Measurements from ENCODE around the gene USH1G. TPM values are rescaled to one million over a fixed set of nuclear protein-coding genes. Genes with fewer than 3 reads are reported as not detected.

The USH1G gene
- polyA plus RNA-seq, 3 donors from 2014 or later, result not detected

- no peaks in the 10 kb centered on the region for H3K9me3 Mint-ChIP-seq
- peaks cover 0 to 3% of the 10 kb centered on the region in 2 donors for H3K4me1 Mint-ChIP-seq
- peaks cover 7 to 21% (median 13%) of the 10 kb centered on the region in 3 donors for H3K27me3 Mint-ChIP-seq (ENCODE audit: low read depth in 3 of 3)
- peak overlapping the region in 4 of 5 donors; percentile 29 to 72 (median 38) for H3K4me3 Mint-ChIP-seq
- no peak for DNase-seq
- H3K36me3 Mint-ChIP-seq, result no peaks in the 10 kb centered on the region
- H3K27ac Mint-ChIP-seq, result no peak overlapping the region
These were observed 29.0 kb downstream of the USH1G start for GRCh38 chr17:74893936-74894671.

DNA sequence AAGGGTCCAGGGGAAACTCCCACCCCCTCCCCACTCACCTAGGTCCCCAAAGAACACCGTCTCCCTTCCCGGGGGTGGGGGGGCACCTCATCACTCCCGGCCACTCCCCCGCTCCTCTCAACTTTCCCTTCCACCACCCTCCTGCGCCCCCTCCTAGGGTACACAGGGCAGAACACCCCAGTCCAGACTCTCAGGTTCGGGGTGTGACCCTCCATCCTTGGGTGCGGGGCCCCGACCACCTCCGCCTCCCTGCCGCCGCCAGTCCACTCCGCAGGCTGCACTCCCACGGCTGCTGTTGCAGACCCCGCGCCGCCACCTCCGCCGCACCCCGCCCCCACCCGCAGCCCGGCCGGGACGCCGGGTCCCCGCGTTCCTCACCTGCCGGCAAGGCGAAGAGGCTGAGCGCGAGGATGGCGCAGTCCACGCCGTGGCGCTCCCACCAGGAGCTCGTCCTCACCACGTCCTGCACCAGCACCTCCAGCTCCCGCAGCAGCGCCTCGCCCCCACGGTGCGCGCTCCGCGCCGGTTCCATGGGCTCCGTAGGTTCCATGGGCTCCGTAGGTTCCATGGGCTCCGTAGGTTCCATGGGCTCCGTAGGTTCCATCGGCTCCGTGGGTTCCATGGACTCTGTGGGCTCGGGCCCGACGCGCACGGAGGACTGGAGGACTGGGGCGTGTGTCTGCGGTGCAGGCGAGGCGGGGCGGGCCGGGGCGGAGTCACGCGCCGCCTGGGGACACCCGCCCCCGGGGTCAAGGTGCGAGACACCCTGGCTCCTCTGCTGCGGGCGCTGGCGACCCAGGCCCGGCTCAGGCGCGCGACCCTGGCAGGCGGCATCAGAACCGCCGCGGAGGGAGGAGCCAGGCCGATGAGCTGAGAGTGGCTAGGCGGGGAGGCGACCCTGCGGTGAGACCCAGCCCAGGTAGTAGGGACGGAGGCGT is 29.8 kb downstream of the USH1G start, which contains the start of gene FADS6:
Gene FADS6, minus strand, starts transcription at position 660 of the 938 bp plus-strand sequence. Its CDS starts 38 bp downstream, at position 622.
- DNase-seq, result no peak
- Mint-ChIP-seq H3K27me3 (ENCODE audit: low read depth in 3 of 3) (peaks cover 7 to 21% (median 13%) of the 10 kb centered on the region in 3 donors), H3K27ac (no peak within 1 kb of the TSS), H3K9me3 (no peaks in the 10 kb centered on the region), H3K4me1 (peaks cover 0 to 3% of the 10 kb centered on the region in 2 donors), H3K4me3 (peak within 1 kb of the TSS in 4 of 5 donors; percentile 29 to 72 (median 38)), H3K36me3 (no peaks in the 10 kb centered on the region)

DNA sequence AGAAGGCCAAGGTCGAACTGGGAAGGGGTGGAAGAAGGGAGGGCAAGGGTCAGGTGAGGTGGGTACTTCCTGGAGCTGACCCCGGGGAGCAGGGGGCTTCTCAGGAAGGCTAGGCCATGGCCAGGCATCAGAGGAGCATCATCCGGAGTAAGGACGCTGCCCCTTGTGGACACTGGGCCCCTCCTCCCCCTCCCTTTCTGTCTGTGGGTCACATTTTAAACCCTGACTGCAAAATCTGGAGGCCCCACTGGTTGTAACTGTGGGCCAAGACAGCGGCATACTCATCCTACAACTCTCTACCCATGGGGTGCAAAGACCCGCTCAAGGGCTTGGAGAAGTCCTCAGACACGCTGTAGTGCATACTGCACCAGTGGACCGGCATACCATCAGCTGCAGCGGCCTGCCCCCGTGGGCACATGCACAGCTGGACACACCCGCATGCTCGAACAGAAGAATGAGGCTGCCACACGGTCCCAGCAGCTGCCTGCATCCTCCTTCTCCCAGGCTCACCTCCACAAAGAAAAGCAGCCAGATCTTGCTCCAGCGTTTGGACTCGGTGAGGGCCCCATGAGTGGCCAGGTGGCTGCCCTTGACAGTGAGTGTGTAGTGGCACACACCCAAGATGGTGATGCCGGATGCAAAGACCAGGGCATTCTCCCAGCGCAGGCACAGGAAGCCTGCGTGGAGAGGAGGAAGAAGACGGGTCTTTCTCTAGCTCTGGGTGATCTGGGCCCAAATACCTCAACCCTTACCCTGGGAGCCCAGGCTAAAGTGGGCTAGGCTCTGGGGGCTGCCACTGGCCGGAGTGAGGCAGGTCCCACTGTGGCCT is 30.8 kb downstream of the USH1G start:
- Mint-ChIP-seq H3K36me3 (no peaks in the 10 kb centered on the region), H3K4me1 (peaks cover 0 to 3% of the 10 kb centered on the region in 2 donors), H3K27ac (no peak overlapping the region), H3K4me3 (no peak overlapping the region), H3K27me3 (ENCODE audit: low read depth in 3 of 3) (peaks cover 8 to 21% (median 13%) of the 10 kb centered on the region in 3 donors), H3K9me3 (no peaks in the 10 kb centered on the region)
- DNase-seq, result no peak

GRCh38 chr17:74890554-74890953 is 32.5 kb downstream of the USH1G start:
- Mint-ChIP-seq H3K36me3 (no peaks in the 10 kb centered on the region), H3K27ac (no peak overlapping the region), H3K9me3 (no peaks in the 10 kb centered on the region), H3K27me3 (ENCODE audit: low read depth in 3 of 3) (peaks cover 8 to 20% (median 12%) of the 10 kb centered on the region in 3 donors), H3K4me1 (peaks cover 0 to 3% of the 10 kb centered on the region in 2 donors), H3K4me3 (no peak overlapping the region)
- DNase-seq, result no peak

GRCh38 chr17:74888469-74888868 is 34.6 kb downstream of the USH1G start:
- Mint-ChIP-seq H3K4me3 (no peak overlapping the region), H3K9me3 (no peaks in the 10 kb centered on the region), H3K27me3 (ENCODE audit: low read depth in 3 of 3) (peaks cover 5 to 20% (median 9%) of the 10 kb centered on the region in 3 donors), H3K36me3 (no peaks in the 10 kb centered on the region), H3K27ac (no peak overlapping the region), H3K4me1 (no peaks in the 10 kb centered on the region)
- no peak for DNase-seq

DNA sequence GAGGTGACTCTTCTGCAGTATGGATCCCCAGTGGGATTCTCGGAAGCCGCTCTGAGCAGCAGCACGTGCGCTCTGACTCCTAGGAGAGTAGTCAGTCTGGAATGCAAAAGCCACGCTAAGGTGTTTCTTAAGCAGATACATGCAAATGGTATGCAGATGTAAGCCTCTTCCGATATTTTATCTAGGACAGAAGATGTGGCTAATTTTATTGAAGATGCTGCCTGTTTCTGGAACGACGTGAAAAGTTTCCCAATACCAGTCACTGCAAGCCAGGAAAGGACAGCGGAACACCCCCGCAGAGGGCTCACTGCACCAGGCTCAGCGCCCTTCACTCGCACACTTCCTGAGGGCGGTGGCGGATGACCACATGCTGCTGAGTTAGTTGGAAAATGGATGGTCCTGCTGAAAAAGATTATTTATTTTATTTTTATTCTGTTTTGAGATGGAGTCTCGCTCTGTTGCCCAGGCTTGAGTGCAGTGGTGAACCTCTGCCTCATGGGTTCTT is 39.8 kb downstream of the USH1G start:
- H3K36me3 Mint-ChIP-seq, result no peaks in the 10 kb centered on the region
- DNase-seq, result no peak
- H3K4me1 Mint-ChIP-seq, result no peaks in the 10 kb centered on the region
- peaks cover 2 to 13% (median 8%) of the 10 kb centered on the region in 3 donors for H3K27me3 Mint-ChIP-seq (ENCODE audit: low read depth in 3 of 3)
- H3K4me3 Mint-ChIP-seq, result no peak overlapping the region
- H3K27ac Mint-ChIP-seq, result no peak overlapping the region
- H3K9me3 Mint-ChIP-seq, result no peaks in the 10 kb centered on the region

DNA sequence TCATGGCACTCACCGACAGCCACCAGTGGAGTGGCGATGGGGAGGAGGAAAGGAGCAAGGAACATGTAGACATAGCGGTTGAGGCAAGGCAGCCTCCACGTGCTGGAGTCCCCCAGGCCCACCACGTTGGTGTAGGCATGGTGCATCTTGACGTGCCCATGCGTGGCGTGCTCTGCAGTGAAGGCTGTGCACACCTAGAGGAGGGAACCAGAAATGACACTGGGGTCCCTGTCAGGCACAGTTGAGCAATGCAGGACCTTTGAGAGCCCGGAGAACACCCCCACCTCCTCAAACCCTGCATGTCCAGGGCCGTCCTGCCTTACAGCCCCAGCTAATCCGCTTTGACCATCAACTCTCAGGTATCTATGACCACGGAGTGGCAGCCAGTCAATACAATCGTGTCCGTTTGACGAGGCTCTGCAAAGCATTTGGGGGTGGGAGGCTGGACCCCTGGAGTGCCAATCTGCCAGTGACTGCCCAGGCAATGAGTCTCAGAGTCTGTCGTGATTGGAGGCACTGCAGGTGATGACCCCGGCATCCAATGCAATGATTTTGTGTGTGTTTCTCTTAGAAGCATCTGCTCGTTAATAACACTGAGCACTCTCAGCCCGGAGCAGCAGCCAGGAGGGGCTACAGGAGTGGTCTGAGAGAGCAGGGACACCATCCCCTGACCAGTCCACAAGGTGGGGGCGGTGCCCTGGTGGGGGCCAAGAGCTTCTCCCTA is 40.4 kb downstream of the USH1G start:
- H3K27me3 Mint-ChIP-seq (ENCODE audit: low read depth in 3 of 3), result peaks cover 2 to 13% (median 8%) of the 10 kb centered on the region in 3 donors

DNA sequence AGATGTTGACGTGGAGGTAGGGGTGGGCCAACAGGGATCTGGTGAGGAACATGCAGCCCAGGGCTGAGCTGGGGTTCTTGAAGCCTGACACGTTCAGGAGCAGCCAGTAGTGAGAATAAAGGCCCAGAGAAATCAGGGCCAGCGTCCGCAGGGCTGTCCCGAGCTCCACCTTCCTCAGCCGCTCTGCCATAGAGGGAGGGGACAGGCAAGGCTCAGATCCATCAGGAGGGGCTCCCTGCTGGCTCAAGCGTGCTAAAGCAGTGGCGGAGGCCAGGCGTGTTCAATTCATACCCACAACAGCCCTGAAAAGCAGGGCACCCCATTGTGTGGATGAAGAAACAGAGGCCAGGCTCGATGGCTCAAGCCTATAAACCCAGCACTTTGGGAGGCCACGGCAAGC is 42.0 kb downstream of the USH1G start:
- no peaks in the 10 kb centered on the region for H3K36me3 Mint-ChIP-seq
- no peak overlapping the region for H3K27ac Mint-ChIP-seq
- no peak overlapping the region for H3K4me3 Mint-ChIP-seq
- no peaks in the 10 kb centered on the region for H3K9me3 Mint-ChIP-seq
- no peaks in the 10 kb centered on the region for H3K4me1 Mint-ChIP-seq
- DNase-seq, result no peak
- peaks cover 0 to 10% (median 8%) of the 10 kb centered on the region in 3 donors for H3K27me3 Mint-ChIP-seq (ENCODE audit: low read depth in 3 of 3)

More for the DNA sequence above, 40.4 kb downstream of the USH1G start:
- no peaks in the 10 kb centered on the region for H3K36me3 Mint-ChIP-seq
- no peak overlapping the region for H3K4me3 Mint-ChIP-seq
- no peaks in the 10 kb centered on the region for H3K9me3 Mint-ChIP-seq
- DNase-seq, result no peak
- H3K27ac Mint-ChIP-seq, result no peak overlapping the region
- no peaks in the 10 kb centered on the region for H3K4me1 Mint-ChIP-seq

DNA sequence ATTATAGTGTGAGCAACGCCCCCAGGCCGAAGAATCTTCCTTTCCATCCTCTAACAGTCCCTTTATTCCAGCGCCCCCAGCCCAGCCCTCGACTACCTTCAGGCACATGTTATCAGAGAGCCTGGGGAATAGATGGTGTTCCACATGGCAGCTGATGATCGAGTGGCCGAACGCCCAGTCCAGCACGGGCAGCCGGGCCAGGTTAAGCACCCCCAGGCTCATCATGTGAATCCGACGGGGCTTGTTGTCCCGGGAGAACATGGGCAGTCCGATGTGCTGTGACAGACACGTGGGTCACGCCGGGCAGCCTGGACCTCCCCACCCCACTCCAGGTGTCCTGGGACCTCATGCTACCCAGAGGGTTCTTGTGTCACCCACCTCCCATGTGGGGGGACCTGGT is 43.7 kb downstream of the USH1G start:
- no peaks in the 10 kb centered on the region for H3K36me3 Mint-ChIP-seq
- H3K4me3 Mint-ChIP-seq, result no peak overlapping the region
- DNase-seq, result no peak
- no peak overlapping the region for H3K27ac Mint-ChIP-seq
- H3K9me3 Mint-ChIP-seq, result no peaks in the 10 kb centered on the region
- no peaks in the 10 kb centered on the region for H3K4me1 Mint-ChIP-seq
- H3K27me3 Mint-ChIP-seq (ENCODE audit: low read depth in 3 of 3), result peaks cover 0 to 9% (median 5%) of the 10 kb centered on the region in 3 donors

GRCh38 chr17:74878658-74879057 is 44.4 kb downstream of the USH1G start:
- H3K27ac Mint-ChIP-seq, result no peak overlapping the region
- no peaks in the 10 kb centered on the region for H3K9me3 Mint-ChIP-seq
- peaks cover 5% of the 10 kb centered on the region in 2 donors for H3K4me1 Mint-ChIP-seq
- no peak overlapping the region for H3K4me3 Mint-ChIP-seq
- H3K27me3 Mint-ChIP-seq (ENCODE audit: low read depth in 3 of 3), result peaks cover 0 to 7% (median 2%) of the 10 kb centered on the region in 3 donors
- H3K36me3 Mint-ChIP-seq, result no peaks in the 10 kb centered on the region
- DNase-seq, result no peak

GRCh38 chr17:74877592-74878548 is 45.2 kb downstream of the USH1G start:
- no peaks in the 10 kb centered on the region for H3K9me3 Mint-ChIP-seq
- DNase-seq, result no peak
- H3K27ac Mint-ChIP-seq, result no peak overlapping the region

More at GRCh38 chr17:74877592-74878548, 45.2 kb downstream of the USH1G start:
- H3K27me3 Mint-ChIP-seq (ENCODE audit: low read depth in 3 of 3), result peaks cover 5 to 9% (median 8%) of the 10 kb centered on the region in 3 donors
- H3K36me3 Mint-ChIP-seq, result no peaks in the 10 kb centered on the region
- no peak overlapping the region for H3K4me3 Mint-ChIP-seq
- peaks cover 6 to 9% of the 10 kb centered on the region in 2 donors for H3K4me1 Mint-ChIP-seq
